ENCODE results near the gene PDE8B.

DNA sequence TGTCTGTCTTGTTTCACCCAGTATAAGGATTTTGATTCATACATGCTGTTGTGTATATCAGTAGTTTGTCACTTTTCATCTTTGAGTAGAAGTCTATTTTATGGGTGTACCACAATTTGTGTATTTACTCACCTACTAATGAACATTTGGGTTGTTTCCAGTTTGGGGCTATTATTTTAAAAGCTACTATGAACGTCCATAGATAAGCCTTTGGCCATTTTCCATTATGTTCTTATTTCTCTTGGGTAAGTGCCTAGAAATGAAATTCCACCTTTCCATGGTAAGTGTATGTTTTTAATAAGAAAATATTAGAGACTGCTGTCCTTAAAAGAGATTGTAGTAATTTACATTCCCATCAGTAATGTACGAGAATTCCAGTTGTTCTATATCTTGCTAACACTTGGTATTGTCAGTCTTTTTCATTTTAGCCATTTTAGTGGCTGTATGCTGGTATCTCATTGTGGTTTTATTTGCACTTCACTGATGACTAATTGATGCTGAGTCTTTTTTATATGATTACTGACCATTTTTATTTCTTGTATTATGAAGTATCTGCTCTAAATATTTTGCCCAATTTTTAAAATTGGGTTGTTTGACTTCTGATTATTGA lies 17.9 kb upstream of the PDE8B start:
- no peak for TF ChIP-seq GATA2 (IDR thresholded peaks at IDR 0.05; ENCODE audit: low read depth, low read length)
- TF ChIP-seq GATA3 (IDR thresholded peaks at IDR 0.05; ENCODE audit: low read depth, low read length), result no peak

Data from SH-SY5Y (cell line).